Urinary bladder (tissue), 4 donors: ENCODE data around the gene IL21R. TPM values are rescaled to one million over a fixed set of nuclear protein-coding genes. Genes with fewer than 3 reads are reported as not detected.

Experiments
- DNase-seq: peaks from one replicate; pipeline ENCODE4 v3.0.0-alpha.2; 2015; ENCODE audit errors: extremely low spot score
- H3K27ac ChIP-seq: one replicate; pipeline ENCODE4 v1.5.1; 2013; ENCODE audit warnings: low read depth, mild to moderate bottlenecking, moderate library complexity
- H3K36me3 ChIP-seq: one replicate; pipeline ENCODE4 v1.6.1; 2013; ENCODE audit warnings: mild to moderate bottlenecking, moderate library complexity; ENCODE audit not compliant: insufficient read depth
- H3K4me1 ChIP-seq: one replicate; pipeline ENCODE4 v1.6.1; 2013; ENCODE audit warnings: mild to moderate bottlenecking, moderate library complexity; ENCODE audit not compliant: insufficient read depth
- H3K4me3 ChIP-seq: one replicate; pipeline ENCODE4 v1.5.1; 2013; ENCODE audit warnings: low read depth, low read length
- WGBS: extraction: QIAGEN DNeasy Blood & Tissue Kit; methylation state at CpG from one replicate; pipeline ENCODE4 v1.1.7; 2013; 5-methylcytosine and 5-hydroxymethylcytosine counted together
- polyA plus RNA-seq: library from polyadenylated mRNA; stranded (reverse); fragments of 200-250 nt; gene quantifications from one replicate; pipeline ENCODE4 v1.2.3, GENCODE V29; 2013
- total RNA-seq: library from RNA; depleted of rRNA; stranded (reverse); fragments of >200 nt; gene quantifications from one replicate; pipeline ENCODE4 v1.2.3, GENCODE V29; 2014
- donor health status: healthy with polysubstance abuse.
- donor health status: healthy.

IL21R gene
- total RNA-seq, result 0.53 TPM
- 0.27 TPM for polyA plus RNA-seq

DNA sequence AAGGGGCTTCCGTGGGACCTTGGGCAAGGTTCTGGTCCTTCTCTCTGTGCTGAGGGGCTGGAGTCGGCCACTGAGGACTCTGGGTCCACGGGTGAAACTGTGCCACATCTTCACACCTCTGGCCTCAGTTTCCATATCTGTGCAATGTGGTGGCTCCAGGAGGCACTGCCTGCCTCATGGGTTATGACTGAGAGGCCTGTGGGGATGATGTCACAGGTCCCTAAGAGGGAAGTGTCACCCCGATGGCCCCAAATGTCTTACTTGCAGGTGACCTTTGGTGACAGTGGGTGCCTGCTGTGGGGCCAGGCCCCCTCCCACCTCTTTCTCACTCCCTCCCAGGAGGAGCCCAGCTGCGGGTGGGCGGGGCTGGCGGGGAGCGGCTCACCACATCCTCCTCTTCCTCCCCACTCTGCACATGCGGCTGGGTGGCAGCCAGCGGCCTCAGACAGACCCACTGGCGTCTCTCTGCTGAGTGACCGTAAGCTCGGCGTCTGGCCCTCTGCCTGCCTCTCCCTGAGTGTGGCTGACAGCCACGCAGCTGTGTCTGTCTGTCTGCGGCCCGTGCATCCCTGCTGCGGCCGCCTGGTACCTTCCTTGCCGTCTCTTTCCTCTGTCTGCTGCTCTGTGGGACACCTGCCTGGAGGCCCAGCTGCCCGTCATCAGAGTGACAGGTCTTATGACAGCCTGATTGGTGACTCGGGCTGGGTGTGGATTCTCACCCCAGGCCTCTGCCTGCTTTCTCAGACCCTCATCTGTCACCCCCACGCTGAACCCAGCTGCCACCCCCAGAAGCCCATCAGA, at the start of gene IL21R:
TSS of gene IL21R (plus strand) at position 407 of the 801 bp plus-strand sequence. CDS start 27,898 bp downstream, outside the sequence.
- no peaks in the 10 kb centered on the region for H3K36me3 ChIP-seq
- H3K4me3 ChIP-seq, result no peak within 1 kb of the TSS
- no peak for DNase-seq
- H3K27ac ChIP-seq, result peak within 1 kb of the TSS; percentile 25
- WGBS, result 15% methylated on average over 23 of the region's 23 CpGs
- H3K4me1 ChIP-seq, result no peaks in the 10 kb centered on the region

DNA sequence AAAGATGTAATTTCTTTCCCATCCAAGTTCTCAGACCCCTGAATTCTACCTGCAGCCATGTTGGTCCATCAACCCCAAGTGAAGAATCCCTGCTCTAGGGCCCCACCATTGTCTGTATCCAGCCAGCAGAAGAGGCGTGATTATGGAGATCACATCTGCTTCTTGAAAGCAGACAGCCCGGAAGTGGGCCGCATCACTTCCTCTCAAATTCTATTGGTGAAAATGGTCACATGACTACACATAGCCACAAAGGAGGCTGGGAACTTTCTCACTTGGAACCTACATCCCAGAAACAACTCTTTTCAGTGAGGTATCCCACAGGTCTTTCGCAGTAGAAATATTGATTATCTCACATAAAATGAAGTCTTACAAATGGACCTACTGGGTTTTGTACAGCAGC, 48.1 kb upstream of the IL21R start:
- Histone ChIP-seq H3K4me3 (no peak overlapping the region), H3K27ac (no peak overlapping the region), H3K4me1 (no peaks in the 10 kb centered on the region), H3K36me3 (no peaks in the 10 kb centered on the region)
- no peak for DNase-seq
- WGBS, result 93% methylated on average over 4 of the region's 4 CpGs

DNA sequence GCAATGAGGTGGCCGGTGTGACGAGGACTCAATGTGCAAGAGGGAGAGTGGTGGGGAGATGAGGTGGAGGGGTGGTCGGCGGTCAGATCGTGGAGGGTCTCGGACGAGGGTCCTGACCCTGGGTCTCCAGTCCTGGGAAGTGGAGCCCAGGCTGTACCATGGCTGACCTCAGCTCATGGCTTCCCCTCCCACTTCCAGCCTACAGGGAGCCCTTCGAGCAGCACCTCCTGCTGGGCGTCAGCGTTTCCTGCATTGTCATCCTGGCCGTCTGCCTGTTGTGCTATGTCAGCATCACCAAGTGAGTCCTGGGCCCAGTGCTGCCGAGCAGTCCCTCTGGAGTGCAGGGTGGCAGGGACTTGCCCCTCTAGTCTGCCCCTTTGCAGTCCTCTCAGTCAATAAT, 46.4 kb upstream of the IL21R start:
- DNase-seq, result no peak
- 75% methylated on average over 12 of the region's 12 CpGs for WGBS

DNA sequence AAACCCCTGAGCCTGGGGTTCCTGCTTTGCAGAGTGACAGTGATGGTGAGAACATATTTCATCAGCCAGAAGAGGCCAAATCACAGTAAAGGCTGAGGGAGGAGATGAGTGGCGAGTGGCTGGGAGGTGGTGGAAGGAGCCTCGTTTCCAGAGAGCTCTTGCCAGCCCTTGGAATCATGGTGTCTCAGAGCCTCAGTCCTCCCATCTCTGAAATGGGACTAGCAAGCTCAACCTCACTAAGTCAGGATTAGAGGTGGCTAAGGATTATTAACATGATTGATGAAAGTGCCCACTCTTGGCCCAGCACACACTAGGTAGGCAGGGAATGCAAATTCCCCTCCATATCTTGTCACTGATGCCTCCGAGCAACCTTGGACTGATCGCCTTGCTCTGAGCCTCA, 45.2 kb upstream of the IL21R start:
- no peak for DNase-seq
- Histone ChIP-seq H3K4me3 (no peak overlapping the region), H3K4me1 (no peaks in the 10 kb centered on the region), H3K27ac (no peak overlapping the region), H3K36me3 (peaks cover 3% of the 10 kb centered on the region)
- 94% methylated on average over 4 of the region's 4 CpGs for WGBS

More for the DNA sequence above, 46.4 kb upstream of the IL21R start:
- no peaks in the 10 kb centered on the region for H3K4me1 ChIP-seq
- H3K27ac ChIP-seq, result no peak overlapping the region
- peaks cover 3% of the 10 kb centered on the region for H3K36me3 ChIP-seq
- H3K4me3 ChIP-seq, result no peak overlapping the region

DNA sequence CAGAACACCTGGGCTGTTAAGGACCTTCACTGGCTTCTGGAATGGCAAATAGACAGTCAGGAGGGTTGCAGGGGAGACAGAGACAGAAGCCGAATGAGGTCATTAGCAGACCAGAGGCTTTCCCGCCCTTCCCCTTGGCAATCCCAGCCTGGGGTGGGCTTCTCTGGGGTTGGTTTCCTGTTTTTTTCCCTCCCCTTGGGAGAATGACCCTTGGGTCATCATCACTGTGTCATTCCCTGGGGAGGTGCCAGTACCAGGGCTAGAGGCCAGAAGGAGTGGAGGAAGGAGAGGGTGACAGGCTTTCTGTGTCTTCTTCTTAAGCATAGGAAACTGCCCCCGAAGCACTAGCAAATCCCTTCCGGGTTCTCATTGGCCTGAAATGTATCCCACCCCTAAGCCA, 42.9 kb upstream of the IL21R start:
- Histone ChIP-seq H3K27ac (no peak overlapping the region), H3K4me3 (no peak overlapping the region), H3K36me3 (peaks cover 8% of the 10 kb centered on the region), H3K4me1 (no peaks in the 10 kb centered on the region)
- DNase-seq, result no peak
- 91% methylated on average over 4 of the region's 4 CpGs for WGBS

DNA sequence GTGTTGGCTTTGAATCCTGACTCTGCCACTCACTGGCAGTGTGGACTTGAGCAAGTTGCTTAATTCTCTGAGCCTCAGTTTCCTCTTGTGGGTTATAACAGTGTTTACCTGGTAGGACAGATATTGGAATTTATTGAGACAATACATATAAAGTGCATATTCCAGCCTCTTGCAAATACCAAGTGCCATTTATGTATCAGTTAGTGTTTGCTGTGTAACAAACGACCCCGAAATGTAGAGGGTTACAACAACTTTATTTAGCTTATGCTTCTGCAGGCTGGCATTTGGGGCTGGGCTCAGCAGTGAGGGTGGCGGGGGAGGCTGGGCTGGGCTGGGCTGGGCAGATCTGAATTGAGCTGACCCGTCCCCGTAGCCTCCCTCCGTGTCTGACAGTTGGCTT, 42.4 kb upstream of the IL21R start:
- Histone ChIP-seq H3K27ac (no peak overlapping the region), H3K4me3 (no peak overlapping the region), H3K36me3 (peaks cover 8% of the 10 kb centered on the region), H3K4me1 (no peaks in the 10 kb centered on the region)
- DNase-seq, result no peak
- WGBS, result 91% methylated on average over 6 of the region's 6 CpGs

DNA sequence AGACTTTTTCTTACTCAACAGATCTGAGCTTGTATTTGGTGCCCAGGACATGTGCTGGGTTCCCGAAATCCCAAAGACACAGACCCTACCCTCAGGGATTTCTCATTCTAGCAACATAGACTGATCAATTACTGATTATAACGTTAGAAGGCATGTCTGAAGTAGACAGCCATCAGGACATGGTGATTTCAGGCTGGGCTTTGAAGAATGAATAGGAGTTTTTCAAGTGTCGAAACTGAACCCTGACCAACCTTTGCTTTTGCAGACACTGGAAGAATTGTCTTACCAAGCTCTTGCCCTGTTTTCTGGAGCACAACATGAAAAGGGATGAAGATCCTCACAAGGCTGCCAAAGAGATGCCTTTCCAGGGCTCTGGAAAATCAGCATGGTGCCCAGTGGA, 40.0 kb upstream of the IL21R start:
- H3K36me3 ChIP-seq, result peaks cover 8% of the 10 kb centered on the region
- WGBS, result 87% methylated on average over 3 of the region's 3 CpGs
- H3K4me3 ChIP-seq, result no peak overlapping the region
- H3K27ac ChIP-seq, result no peak overlapping the region
- DNase-seq, result no peak
- no peaks in the 10 kb centered on the region for H3K4me1 ChIP-seq

DNA sequence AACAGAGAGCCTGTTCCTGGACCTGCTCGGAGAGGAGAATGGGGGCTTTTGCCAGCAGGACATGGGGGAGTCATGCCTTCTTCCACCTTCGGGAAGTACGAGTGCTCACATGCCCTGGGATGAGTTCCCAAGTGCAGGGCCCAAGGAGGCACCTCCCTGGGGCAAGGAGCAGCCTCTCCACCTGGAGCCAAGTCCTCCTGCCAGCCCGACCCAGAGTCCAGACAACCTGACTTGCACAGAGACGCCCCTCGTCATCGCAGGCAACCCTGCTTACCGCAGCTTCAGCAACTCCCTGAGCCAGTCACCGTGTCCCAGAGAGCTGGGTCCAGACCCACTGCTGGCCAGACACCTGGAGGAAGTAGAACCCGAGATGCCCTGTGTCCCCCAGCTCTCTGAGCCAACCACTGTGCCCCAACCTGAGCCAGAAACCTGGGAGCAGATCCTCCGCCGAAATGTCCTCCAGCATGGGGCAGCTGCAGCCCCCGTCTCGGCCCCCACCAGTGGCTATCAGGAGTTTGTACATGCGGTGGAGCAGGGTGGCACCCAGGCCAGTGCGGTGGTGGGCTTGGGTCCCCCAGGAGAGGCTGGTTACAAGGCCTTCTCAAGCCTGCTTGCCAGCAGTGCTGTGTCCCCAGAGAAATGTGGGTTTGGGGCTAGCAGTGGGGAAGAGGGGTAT, 39.3 kb upstream of the IL21R start:
- peaks cover 8% of the 10 kb centered on the region for H3K36me3 ChIP-seq
- DNase-seq, result no peak
- 88% methylated on average over 16 of the region's 16 CpGs for WGBS
- H3K4me1 ChIP-seq, result no peaks in the 10 kb centered on the region
- H3K4me3 ChIP-seq, result no peak overlapping the region
- H3K27ac ChIP-seq, result no peak overlapping the region

DNA sequence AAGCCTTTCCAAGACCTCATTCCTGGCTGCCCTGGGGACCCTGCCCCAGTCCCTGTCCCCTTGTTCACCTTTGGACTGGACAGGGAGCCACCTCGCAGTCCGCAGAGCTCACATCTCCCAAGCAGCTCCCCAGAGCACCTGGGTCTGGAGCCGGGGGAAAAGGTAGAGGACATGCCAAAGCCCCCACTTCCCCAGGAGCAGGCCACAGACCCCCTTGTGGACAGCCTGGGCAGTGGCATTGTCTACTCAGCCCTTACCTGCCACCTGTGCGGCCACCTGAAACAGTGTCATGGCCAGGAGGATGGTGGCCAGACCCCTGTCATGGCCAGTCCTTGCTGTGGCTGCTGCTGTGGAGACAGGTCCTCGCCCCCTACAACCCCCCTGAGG, 38.7 kb upstream of the IL21R start:
- Histone ChIP-seq H3K4me3 (no peak overlapping the region), H3K27ac (no peak overlapping the region), H3K4me1 (no peaks in the 10 kb centered on the region), H3K36me3 (peaks cover 8% of the 10 kb centered on the region)
- no peak for DNase-seq
- WGBS, result 96% methylated on average over 5 of the region's 5 CpGs

DNA sequence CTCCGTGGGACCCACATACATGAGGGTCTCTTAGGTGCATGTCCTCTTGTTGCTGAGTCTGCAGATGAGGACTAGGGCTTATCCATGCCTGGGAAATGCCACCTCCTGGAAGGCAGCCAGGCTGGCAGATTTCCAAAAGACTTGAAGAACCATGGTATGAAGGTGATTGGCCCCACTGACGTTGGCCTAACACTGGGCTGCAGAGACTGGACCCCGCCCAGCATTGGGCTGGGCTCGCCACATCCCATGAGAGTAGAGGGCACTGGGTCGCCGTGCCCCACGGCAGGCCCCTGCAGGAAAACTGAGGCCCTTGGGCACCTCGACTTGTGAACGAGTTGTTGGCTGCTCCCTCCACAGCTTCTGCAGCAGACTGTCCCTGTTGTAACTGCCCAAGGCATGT, 38.2 kb upstream of the IL21R start:
- peaks cover 8% of the 10 kb centered on the region for H3K36me3 ChIP-seq
- no peak for DNase-seq
- H3K27ac ChIP-seq, result no peak overlapping the region

DNA sequence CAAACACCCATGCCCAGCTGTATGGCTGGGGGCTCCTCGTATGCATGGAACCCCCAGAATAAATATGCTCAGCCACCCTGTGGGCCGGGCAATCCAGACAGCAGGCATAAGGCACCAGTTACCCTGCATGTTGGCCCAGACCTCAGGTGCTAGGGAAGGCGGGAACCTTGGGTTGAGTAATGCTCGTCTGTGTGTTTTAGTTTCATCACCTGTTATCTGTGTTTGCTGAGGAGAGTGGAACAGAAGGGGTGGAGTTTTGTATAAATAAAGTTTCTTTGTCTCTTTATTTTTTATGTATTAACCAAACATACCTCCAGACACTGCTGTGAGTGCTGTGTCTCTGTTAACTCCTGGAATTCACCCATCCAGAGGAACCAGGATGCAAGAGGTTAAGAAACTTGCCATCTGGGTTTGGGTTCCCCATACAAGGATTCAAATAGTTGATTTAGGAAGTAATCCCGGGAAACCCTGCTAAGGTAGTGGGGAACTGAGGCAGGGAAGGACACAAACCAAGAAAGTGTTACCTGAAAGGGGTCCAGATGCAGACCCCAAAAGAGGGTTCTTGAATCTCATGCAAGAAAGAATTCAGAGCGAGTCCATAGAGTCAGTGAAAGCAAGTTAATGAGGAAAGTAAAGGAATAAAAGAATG, 37.4 kb upstream of the IL21R start:
- Histone ChIP-seq H3K27ac (no peak overlapping the region), H3K36me3 (peaks cover 5% of the 10 kb centered on the region), H3K4me3 (no peak overlapping the region), H3K4me1 (no peaks in the 10 kb centered on the region)
- no peak for DNase-seq
- WGBS, result 56% methylated on average over 6 of the region's 6 CpGs

More for the DNA sequence above, 38.2 kb upstream of the IL21R start:
- no peaks in the 10 kb centered on the region for H3K4me1 ChIP-seq
- 75% methylated on average over 9 of the region's 9 CpGs for WGBS
- H3K4me3 ChIP-seq, result no peak overlapping the region

DNA sequence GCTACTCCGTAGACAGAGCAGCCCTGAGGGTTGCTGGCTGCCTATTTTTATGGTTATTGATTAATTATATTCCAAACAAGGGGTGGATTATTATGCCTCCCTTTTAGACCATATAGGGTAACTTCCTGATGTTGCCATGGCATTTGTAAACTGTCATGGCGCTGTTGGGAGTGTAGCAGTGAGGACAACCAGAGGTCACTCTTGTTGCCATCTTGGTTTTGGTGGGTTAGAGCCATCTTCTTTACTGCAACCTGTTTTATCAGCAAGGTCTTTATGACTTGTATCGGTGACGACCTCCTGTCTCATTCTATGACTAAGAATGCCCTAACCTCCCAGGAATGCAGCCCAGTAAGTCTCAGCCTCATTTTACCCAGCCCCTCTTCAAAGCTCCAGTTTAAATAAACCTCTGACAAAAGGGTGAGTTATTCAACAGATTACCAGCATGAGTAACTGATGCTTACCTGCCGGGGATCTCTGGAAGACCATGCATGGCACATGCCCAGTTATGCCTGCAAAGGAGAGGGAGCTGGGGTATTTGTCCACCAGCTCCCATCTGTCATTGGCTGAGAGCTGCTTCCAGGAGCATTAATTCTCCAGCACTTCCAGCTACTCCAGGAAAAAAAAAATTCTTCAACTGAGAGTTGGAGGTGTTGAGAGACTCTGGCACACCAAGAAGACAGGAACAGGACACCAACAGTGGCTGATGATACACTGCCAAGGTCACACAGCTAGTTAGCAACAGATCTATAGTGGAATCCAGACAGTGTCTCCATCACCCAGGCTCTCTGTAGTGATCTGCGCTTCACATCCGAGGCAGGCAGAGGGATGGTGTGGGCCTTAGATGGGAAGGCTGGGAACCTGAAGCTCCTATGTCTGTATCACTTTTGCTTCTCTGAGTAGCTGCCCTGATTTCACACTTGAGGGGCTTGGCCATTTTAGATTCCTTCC, 36.6 kb upstream of the IL21R start:
- Histone ChIP-seq H3K27ac (no peak overlapping the region), H3K4me3 (no peak overlapping the region), H3K4me1 (no peaks in the 10 kb centered on the region), H3K36me3 (peaks cover 5% of the 10 kb centered on the region)
- no peak for DNase-seq
- 78% methylated on average over 7 of the region's 7 CpGs for WGBS
